ENCODE data around the gene USO1. TPM values are rescaled to one million over a fixed set of nuclear protein-coding genes. Genes with fewer than 3 reads are reported as not detected.
"Not testable (repeated sequence)": the region's sequence is repeated elsewhere in the genome, so short reads cannot be mapped to it uniquely, and the experiment has no call there.

USO1 gene
- total RNA-seq, 1 donor from 2014 or later = 41.2 TPM

DNA sequence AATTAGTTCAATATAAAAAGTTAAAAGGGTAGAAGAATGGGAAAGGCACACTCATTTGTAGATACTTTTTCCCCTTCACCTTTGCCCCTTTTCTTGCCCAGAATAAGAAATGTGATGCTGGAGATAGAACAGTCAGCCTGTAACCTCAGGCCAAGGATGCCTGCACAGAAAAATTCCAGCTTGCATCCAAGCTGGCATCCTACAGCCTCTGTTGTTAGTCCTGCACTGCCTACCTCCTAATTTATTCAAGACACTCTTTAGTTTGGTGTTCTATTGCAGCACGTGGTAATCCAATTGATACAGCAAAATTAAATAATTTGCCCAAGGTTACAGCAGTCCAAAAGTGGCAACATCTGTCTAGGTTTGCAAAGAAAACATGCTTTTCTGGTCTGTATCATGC, 9.7 kb upstream of the USO1 start:
- Mint-ChIP-seq H3K9me3 (no peaks in the 10 kb centered on the region), H3K4me1 (peaks cover 19% of the 10 kb centered on the region), H3K27ac (ENCODE audit: unreplicated experiment) (no peak overlapping the region), H3K36me3 (ENCODE audit: low read depth) (peaks cover 3% of the 10 kb centered on the region), H3K4me3 (no peak overlapping the region), H3K27me3 (ENCODE audit: low read depth) (no peaks in the 10 kb centered on the region)
- no peak for TF ChIP-seq CTCF (conservative IDR thresholded peaks at IDR 0.05)
- no peak for DNase-seq (ENCODE audit: low read depth, low spot score)

- Mint-ChIP-seq H3K36me3 (ENCODE audit: low read depth) (peaks cover 3% of the 10 kb centered on the region), H3K27ac (ENCODE audit: unreplicated experiment) (no peak overlapping the region), H3K4me3 (no peak overlapping the region), H3K9me3 (no peaks in the 10 kb centered on the region), H3K4me1 (peaks cover 19% of the 10 kb centered on the region), H3K27me3 (ENCODE audit: low read depth) (no peaks in the 10 kb centered on the region)
- TF ChIP-seq CTCF (conservative IDR thresholded peaks at IDR 0.05) = no peak
- DNase-seq (ENCODE audit: low read depth, low spot score) = no peak
Measured at GRCh38 chr4:75715105-75715799, 9.1 kb upstream of the USO1 start.

GRCh38 chr4:75716054-75716453, 8.3 kb upstream of the USO1 start:
- H3K27me3 Mint-ChIP-seq (ENCODE audit: low read depth); H3K9me3 Mint-ChIP-seq; H3K4me3 Mint-ChIP-seq; H3K36me3 Mint-ChIP-seq (ENCODE audit: low read depth); DNase-seq (ENCODE audit: low read depth, low spot score); H3K27ac Mint-ChIP-seq (ENCODE audit: unreplicated experiment): not testable (repeated sequence)
- peaks cover 19% of the 10 kb centered on the region for H3K4me1 Mint-ChIP-seq

DNA sequence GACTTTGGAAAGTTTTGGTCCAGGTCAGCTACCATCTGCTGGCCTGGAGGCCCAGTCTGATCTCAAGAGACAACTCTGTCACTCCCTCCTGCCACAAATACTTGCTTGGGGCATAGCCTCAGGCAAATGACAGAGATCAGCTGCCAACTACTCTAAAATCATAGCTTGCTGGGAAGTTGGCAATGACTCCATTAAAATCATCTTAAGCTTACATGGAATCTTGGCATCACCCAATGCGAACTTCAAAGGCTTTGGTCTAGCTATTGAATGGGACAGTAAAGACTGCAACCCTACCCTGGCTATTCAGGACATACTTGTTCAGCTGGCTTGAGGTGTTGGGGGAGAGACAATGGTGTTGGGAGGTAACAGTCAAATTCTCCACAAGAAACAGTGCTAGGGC, 7.0 kb upstream of the USO1 start:
- no peak overlapping the region for H3K4me3 Mint-ChIP-seq
- peaks cover 3% of the 10 kb centered on the region for H3K36me3 Mint-ChIP-seq (ENCODE audit: low read depth)
- no peak for DNase-seq (ENCODE audit: low read depth, low spot score)
- no peak for TF ChIP-seq CTCF (conservative IDR thresholded peaks at IDR 0.05)
- no peaks in the 10 kb centered on the region for H3K9me3 Mint-ChIP-seq
- H3K27me3 Mint-ChIP-seq (ENCODE audit: low read depth) = no peaks in the 10 kb centered on the region
- no peak overlapping the region for H3K27ac Mint-ChIP-seq (ENCODE audit: unreplicated experiment)
- H3K4me1 Mint-ChIP-seq = peaks cover 25% of the 10 kb centered on the region

DNA sequence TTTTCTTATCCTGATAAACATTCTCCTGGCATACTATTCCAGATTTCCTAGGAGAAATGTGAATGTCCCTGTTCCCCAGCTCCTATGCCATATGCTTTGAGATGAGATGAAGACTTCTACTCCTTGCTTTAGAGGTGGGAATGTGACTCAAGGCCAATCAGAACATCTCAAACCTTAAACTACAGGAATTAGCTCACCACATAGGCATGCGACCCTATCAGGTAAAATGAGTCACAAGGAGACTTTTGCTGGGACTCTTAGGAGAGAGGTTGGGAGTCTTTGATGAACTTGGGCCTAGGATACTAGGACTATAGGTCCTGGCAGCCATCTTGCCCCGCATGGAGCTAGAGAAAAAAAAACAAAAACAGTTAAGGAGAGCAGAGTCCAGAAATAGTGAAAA, 5.8 kb upstream of the USO1 start:
- no peak for DNase-seq (ENCODE audit: low read depth, low spot score)
- no peak for TF ChIP-seq CTCF (conservative IDR thresholded peaks at IDR 0.05)
- Mint-ChIP-seq H3K27me3 (ENCODE audit: low read depth) (no peaks in the 10 kb centered on the region), H3K36me3 (ENCODE audit: low read depth) (peaks cover 3% of the 10 kb centered on the region), H3K4me1 (peaks cover 34% of the 10 kb centered on the region), H3K27ac (ENCODE audit: unreplicated experiment) (no peak overlapping the region), H3K4me3 (peak overlapping the region; percentile 11), H3K9me3 (no peaks in the 10 kb centered on the region)

- H3K36me3 Mint-ChIP-seq (ENCODE audit: low read depth) = peaks cover 3% of the 10 kb centered on the region
- no peaks in the 10 kb centered on the region for H3K27me3 Mint-ChIP-seq (ENCODE audit: low read depth)
- no peak for DNase-seq (ENCODE audit: low read depth, low spot score)
- H3K4me1 Mint-ChIP-seq = peaks cover 41% of the 10 kb centered on the region
- no peak for TF ChIP-seq CTCF (conservative IDR thresholded peaks at IDR 0.05)
- H3K4me3 Mint-ChIP-seq = peak overlapping the region; percentile 75
- no peaks in the 10 kb centered on the region for H3K9me3 Mint-ChIP-seq
- H3K27ac Mint-ChIP-seq (ENCODE audit: unreplicated experiment) = no peak overlapping the region
Measured at GRCh38 chr4:75722417-75722816, 2.0 kb upstream of the USO1 start.

All from neural crest cell (in vitro differentiated cells).